Measurements from ENCODE around the gene TMEM131. TPM values are rescaled to one million over a fixed set of nuclear protein-coding genes. Genes with fewer than 3 reads are reported as not detected.

Gene TMEM131
- total RNA-seq, 1 donor from 2014 or later, result 28.9 TPM

GRCh38 chr2:97792416-97792815, 203.3 kb downstream of the TMEM131 start:
- Histone ChIP-seq H3K36me3 (peaks cover 69% of the 10 kb centered on the region), H3K27me3 (ENCODE audit: low read depth) (no peaks in the 10 kb centered on the region), H3K27ac (replicated peaks) (no peak overlapping the region), H3K9me3 (replicated peaks) (no peaks in the 10 kb centered on the region), H3K4me3 (no peak overlapping the region), H3K4me1 (no peaks in the 10 kb centered on the region)
- no peak for TF ChIP-seq CTCF (IDR thresholded peaks at IDR 0.05; ENCODE audit: borderline replicate concordance)
- DNase-seq, result no peak
- intact Hi-C loops (cut with micrococcal nuclease), result no loop called here

- no peaks in the 10 kb centered on the region for H3K27me3 ChIP-seq (ENCODE audit: low read depth)
- intact Hi-C loops (cut with micrococcal nuclease), result no loop called here
- H3K4me3 ChIP-seq, result no peak overlapping the region
- no peak for TF ChIP-seq CTCF (IDR thresholded peaks at IDR 0.05; ENCODE audit: borderline replicate concordance)
- no peak for DNase-seq
- H3K4me1 ChIP-seq, result no peaks in the 10 kb centered on the region
- H3K9me3 ChIP-seq (replicated peaks), result no peaks in the 10 kb centered on the region
- no peak overlapping the region for H3K27ac ChIP-seq (replicated peaks)
- H3K36me3 ChIP-seq, result peaks cover 54% of the 10 kb centered on the region
These were observed 206.6 kb downstream of the TMEM131 start for GRCh38 chr2:97788986-97789644.

- Histone ChIP-seq H3K4me3 (no peak overlapping the region), H3K27me3 (ENCODE audit: low read depth) (no peaks in the 10 kb centered on the region), H3K27ac (replicated peaks) (no peak overlapping the region), H3K4me1 (peaks cover 6% of the 10 kb centered on the region), H3K36me3 (peaks cover 22% of the 10 kb centered on the region), H3K9me3 (replicated peaks) (no peaks in the 10 kb centered on the region)
- TF ChIP-seq CTCF (IDR thresholded peaks at IDR 0.05; ENCODE audit: borderline replicate concordance), result no peak
- intact Hi-C loops (cut with micrococcal nuclease), result no loop called here
- no peak for DNase-seq
These were observed 209.9 kb downstream of the TMEM131 start for GRCh38 chr2:97785818-97786217.

GRCh38 chr2:97784953-97785352, 210.8 kb downstream of the TMEM131 start:
- Histone ChIP-seq H3K4me3 (no peak overlapping the region), H3K27me3 (ENCODE audit: low read depth) (no peaks in the 10 kb centered on the region), H3K36me3 (peaks cover 21% of the 10 kb centered on the region), H3K27ac (replicated peaks) (no peak overlapping the region), H3K4me1 (peaks cover 6% of the 10 kb centered on the region), H3K9me3 (replicated peaks) (no peaks in the 10 kb centered on the region)
- no peak for TF ChIP-seq CTCF (IDR thresholded peaks at IDR 0.05; ENCODE audit: borderline replicate concordance)
- no peak for DNase-seq
- intact Hi-C loops (cut with micrococcal nuclease), result no loop called here

- Histone ChIP-seq H3K36me3 (peaks cover 22% of the 10 kb centered on the region), H3K4me3 (no peak overlapping the region), H3K27ac (replicated peaks) (no peak overlapping the region), H3K4me1 (peaks cover 6% of the 10 kb centered on the region), H3K27me3 (ENCODE audit: low read depth) (no peaks in the 10 kb centered on the region), H3K9me3 (replicated peaks) (no peaks in the 10 kb centered on the region)
- intact Hi-C loops (cut with micrococcal nuclease), result no loop called here
- no peak for DNase-seq
- TF ChIP-seq CTCF (IDR thresholded peaks at IDR 0.05; ENCODE audit: borderline replicate concordance), result no peak
These were observed 213.8 kb downstream of the TMEM131 start for GRCh38 chr2:97781981-97782380.

All from left ventricle myocardium inferior (tissue), 1 donor.